Astrocyte (in vitro differentiated cells and primary cell): ENCODE results near the gene HSD3B7. TPM values are rescaled to one million over a fixed set of nuclear protein-coding genes. Genes with fewer than 3 reads are reported as not detected.

Source experiments
- DNase-seq: peaks from one replicate; pipeline ENCODE4 v3.0.0-alpha.2; 2010; ENCODE audit warnings: low read depth
- FAIRE-seq: peaks from 2 replicates; lab custom pipeline; 2011; peaks lifted over from hg19 to GRCh38; lab: Jason Lieb, UNC
- H2AFZ ChIP-seq: 2 replicates; pipeline ENCODE4 v1.6.0; 2012; ENCODE audit warnings: low read depth, low read length, inconsistent platforms
- H3K27ac ChIP-seq: 2 replicates; pipeline ENCODE4 v1.5.1; 2011; ENCODE audit warnings: low read depth, low read length, inconsistent platforms
- H3K27me3 ChIP-seq: 2 replicates; pipeline ENCODE4 v1.6.0; 2011; ENCODE audit warnings: low read length, inconsistent platforms; ENCODE audit not compliant: insufficient read depth
- H3K36me3 ChIP-seq: 2 replicates; pipeline ENCODE4 v1.5.1; 2011; ENCODE audit warnings: low read length, inconsistent platforms; ENCODE audit not compliant: insufficient read depth
- H3K4me1 ChIP-seq: 2 replicates; pipeline ENCODE4 v1.5.1; 2011; ENCODE audit warnings: low read length, inconsistent platforms; ENCODE audit not compliant: insufficient read depth
- H3K4me2 ChIP-seq: 2 replicates; pipeline ENCODE4 v1.6.0; 2012; ENCODE audit warnings: low read length, inconsistent platforms
- H3K4me3 ChIP-seq: 2 replicates; pipeline ENCODE4 v1.5.1; 2011; ENCODE audit warnings: low read depth, mild to moderate bottlenecking, low read length, inconsistent platforms; ENCODE audit not compliant: insufficient read depth
- H3K79me2 ChIP-seq: 2 replicates; pipeline ENCODE4 v1.6.0; 2012; ENCODE audit warnings: mild to moderate bottlenecking, low read length, inconsistent platforms; ENCODE audit not compliant: insufficient read depth
- H3K9ac ChIP-seq: 2 replicates; pipeline ENCODE4 v1.6.0; 2012; ENCODE audit warnings: mild to moderate bottlenecking, low read length, inconsistent platforms
- H3K9me3 ChIP-seq: 2 replicates; pipeline ENCODE4 v1.5.1; 2012; ENCODE audit warnings: low read depth, mild to moderate bottlenecking, low read length, inconsistent platforms; ENCODE audit not compliant: insufficient read depth
- H4K20me1 ChIP-seq: 2 replicates; pipeline ENCODE4 v1.6.0; 2012; ENCODE audit warnings: low read length, inconsistent platforms; ENCODE audit not compliant: insufficient read depth
- H3K27ac Mint-ChIP-seq: one replicate; pipeline ENCODE4 v1.8.0; 2021; ENCODE audit warnings: mild to moderate bottlenecking, mixed read lengths; ENCODE audit not compliant: unreplicated experiment
- H3K27me3 Mint-ChIP-seq: one replicate; pipeline ENCODE4 v1.8.0; 2021; ENCODE audit warnings: low read depth, mixed read lengths; ENCODE audit not compliant: unreplicated experiment
- H3K36me3 Mint-ChIP-seq: one replicate; pipeline ENCODE4 v1.8.0; 2021; ENCODE audit warnings: low read depth, mixed read lengths; ENCODE audit not compliant: unreplicated experiment
- H3K4me1 Mint-ChIP-seq: one replicate; pipeline ENCODE4 v1.8.0; 2021; ENCODE audit warnings: low read depth, mixed read lengths; ENCODE audit not compliant: unreplicated experiment
- H3K4me3 Mint-ChIP-seq: one replicate; pipeline ENCODE4 v1.8.0; 2021; ENCODE audit warnings: mild to moderate bottlenecking, moderate library complexity, mixed read lengths; ENCODE audit not compliant: unreplicated experiment
- H3K9me3 Mint-ChIP-seq: one replicate; pipeline ENCODE4 v1.8.0; 2021; ENCODE audit warnings: mild to moderate bottlenecking, mixed read lengths; ENCODE audit not compliant: unreplicated experiment
- EZH2 ChIP-seq: IDR thresholded peaks from 2 replicates; pipeline ENCODE4 v1.6.1; 2012; ENCODE audit warnings: mild to moderate bottlenecking, low read length, inconsistent platforms; ENCODE audit not compliant: insufficient read depth
- total RNA-seq: library from RNA; stranded (reverse); gene quantifications from 2 replicates; pipeline ENCODE4 v1.2.1, GENCODE V29; 2021
- TF ChIP-seq, protein P1 (sequence below): IDR thresholded peaks from 2 replicates; pipeline ENCODE4 v1.5.1; 2011; ENCODE audit warnings: low read depth, mild to moderate bottlenecking, inconsistent platforms, low read length, moderate library complexity; ENCODE audit not compliant: insufficient read depth

The HSD3B7 gene
- total RNA-seq, 1 donor from 2014 or later, result 8.3 TPM

GRCh38 chr16:30992276-30992780 lies 7.3 kb downstream of the HSD3B7 start:
- H3K79me2 ChIP-seq, result no peaks in the 10 kb centered on the region
- H3K27me3 ChIP-seq, result no peaks in the 10 kb centered on the region
- H3K27me3 Mint-ChIP-seq, result no peaks in the 10 kb centered on the region
- H3K9ac ChIP-seq, result no peak overlapping the region
- peaks cover 7% of the 10 kb centered on the region for H3K4me1 Mint-ChIP-seq
- no peak overlapping the region for H3K4me3 ChIP-seq
- no peak for FAIRE-seq
- H3K36me3 ChIP-seq, result no peaks in the 10 kb centered on the region
- DNase-seq, result no peak
- H2AFZ ChIP-seq, result no peak overlapping the region
- no peaks in the 10 kb centered on the region for H3K9me3 ChIP-seq
- no peak overlapping the region for H3K27ac Mint-ChIP-seq
- H3K36me3 Mint-ChIP-seq, result peaks cover 16% of the 10 kb centered on the region
- peaks cover 10% of the 10 kb centered on the region for H3K4me1 ChIP-seq
- no peak overlapping the region for H3K27ac ChIP-seq
- TF ChIP-seq EZH2, result no peak
- TF ChIP-seq, protein P1, sequence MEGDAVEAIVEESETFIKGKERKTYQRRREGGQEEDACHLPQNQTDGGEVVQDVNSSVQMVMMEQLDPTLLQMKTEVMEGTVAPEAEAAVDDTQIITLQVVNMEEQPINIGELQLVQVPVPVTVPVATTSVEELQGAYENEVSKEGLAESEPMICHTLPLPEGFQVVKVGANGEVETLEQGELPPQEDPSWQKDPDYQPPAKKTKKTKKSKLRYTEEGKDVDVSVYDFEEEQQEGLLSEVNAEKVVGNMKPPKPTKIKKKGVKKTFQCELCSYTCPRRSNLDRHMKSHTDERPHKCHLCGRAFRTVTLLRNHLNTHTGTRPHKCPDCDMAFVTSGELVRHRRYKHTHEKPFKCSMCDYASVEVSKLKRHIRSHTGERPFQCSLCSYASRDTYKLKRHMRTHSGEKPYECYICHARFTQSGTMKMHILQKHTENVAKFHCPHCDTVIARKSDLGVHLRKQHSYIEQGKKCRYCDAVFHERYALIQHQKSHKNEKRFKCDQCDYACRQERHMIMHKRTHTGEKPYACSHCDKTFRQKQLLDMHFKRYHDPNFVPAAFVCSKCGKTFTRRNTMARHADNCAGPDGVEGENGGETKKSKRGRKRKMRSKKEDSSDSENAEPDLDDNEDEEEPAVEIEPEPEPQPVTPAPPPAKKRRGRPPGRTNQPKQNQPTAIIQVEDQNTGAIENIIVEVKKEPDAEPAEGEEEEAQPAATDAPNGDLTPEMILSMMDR, result no peak
- H3K9me3 Mint-ChIP-seq, result no peaks in the 10 kb centered on the region
- H3K4me3 Mint-ChIP-seq, result no peak overlapping the region
- no peaks in the 10 kb centered on the region for H4K20me1 ChIP-seq
- no peak overlapping the region for H3K4me2 ChIP-seq

GRCh38 chr16:30992931-30993816 lies 8.2 kb downstream of the HSD3B7 start:
- Histone ChIP-seq H3K4me3 (no peak overlapping the region), H3K9me3 (no peaks in the 10 kb centered on the region), H3K4me1 (peaks cover 18% of the 10 kb centered on the region), H3K27me3 (no peaks in the 10 kb centered on the region), H4K20me1 (no peaks in the 10 kb centered on the region), H3K27ac (no peak overlapping the region), H3K36me3 (no peaks in the 10 kb centered on the region), H3K9ac (no peak overlapping the region), H2AFZ (no peak overlapping the region), H3K79me2 (no peaks in the 10 kb centered on the region), H3K4me2 (no peak overlapping the region)
- Mint-ChIP-seq H3K9me3 (no peaks in the 10 kb centered on the region), H3K36me3 (peaks cover 16% of the 10 kb centered on the region), H3K27ac (no peak overlapping the region), H3K27me3 (no peaks in the 10 kb centered on the region), H3K4me1 (peaks cover 16% of the 10 kb centered on the region), H3K4me3 (no peak overlapping the region)
- FAIRE-seq, result no peak
- no peak for DNase-seq
- TF ChIP-seq, protein P1, result no peak
- no peak for TF ChIP-seq EZH2

GRCh38 chr16:30995927-30996323 lies 10.9 kb downstream of the HSD3B7 start:
- FAIRE-seq (no peak), DNase-seq (no peak)
- Histone ChIP-seq H3K27ac (no peak overlapping the region), H3K9me3 (no peaks in the 10 kb centered on the region), H3K79me2 (no peaks in the 10 kb centered on the region), H3K4me1 (peaks cover 33% of the 10 kb centered on the region), H4K20me1 (no peaks in the 10 kb centered on the region), H3K9ac (no peak overlapping the region), H3K4me3 (no peak overlapping the region), H3K4me2 (no peak overlapping the region), H3K36me3 (no peaks in the 10 kb centered on the region), H2AFZ (no peak overlapping the region), H3K27me3 (no peaks in the 10 kb centered on the region)
- Mint-ChIP-seq H3K9me3 (no peaks in the 10 kb centered on the region), H3K27me3 (no peaks in the 10 kb centered on the region), H3K27ac (peak overlapping the region; percentile 80), H3K4me1 (peaks cover 29% of the 10 kb centered on the region), H3K4me3 (no peak overlapping the region), H3K36me3 (peaks cover 14% of the 10 kb centered on the region)
- no peak for TF ChIP-seq EZH2
- TF ChIP-seq, protein P1, result no peak
